GM18867 (cell line): ENCODE results near the gene TAAR8.
"Not testable (repeated sequence)": the region's sequence is repeated elsewhere in the genome, so short reads cannot be mapped to it uniquely, and the experiment has no call there.

Source experiments
- ATAC-seq: cut with Tn5 transposase; IDR thresholded peaks from one replicate; pipeline ENCODE4 v1.9.1; 2021; ENCODE audit warnings: mild to moderate bottlenecking, moderate library complexity; ENCODE audit not compliant: unreplicated experiment

TAAR8 gene, protein sequence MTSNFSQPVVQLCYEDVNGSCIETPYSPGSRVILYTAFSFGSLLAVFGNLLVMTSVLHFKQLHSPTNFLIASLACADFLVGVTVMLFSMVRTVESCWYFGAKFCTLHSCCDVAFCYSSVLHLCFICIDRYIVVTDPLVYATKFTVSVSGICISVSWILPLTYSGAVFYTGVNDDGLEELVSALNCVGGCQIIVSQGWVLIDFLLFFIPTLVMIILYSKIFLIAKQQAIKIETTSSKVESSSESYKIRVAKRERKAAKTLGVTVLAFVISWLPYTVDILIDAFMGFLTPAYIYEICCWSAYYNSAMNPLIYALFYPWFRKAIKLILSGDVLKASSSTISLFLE

DNA sequence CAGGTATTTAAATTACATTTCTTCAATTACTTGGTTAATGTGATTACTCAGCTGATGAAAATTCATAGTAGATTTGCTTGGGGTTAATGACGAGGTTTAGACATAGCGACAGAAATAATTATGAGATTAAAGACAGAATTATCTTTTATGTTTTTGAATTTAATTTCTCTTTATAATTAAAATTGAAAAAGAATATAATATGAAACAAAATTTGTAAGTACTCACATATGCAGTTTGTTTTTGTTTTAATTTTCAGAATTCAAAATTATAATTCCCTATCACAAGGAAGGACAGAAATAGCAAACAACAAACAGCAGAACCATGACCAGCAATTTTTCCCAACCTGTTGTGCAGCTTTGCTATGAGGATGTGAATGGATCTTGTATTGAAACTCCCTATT, at the start of gene TAAR8:
TSS of gene TAAR8 (plus strand) at position 301 of the 400 bp plus-strand sequence. CDS start at position 322, 21 bp downstream.
- ATAC-seq, result no peak

DNA sequence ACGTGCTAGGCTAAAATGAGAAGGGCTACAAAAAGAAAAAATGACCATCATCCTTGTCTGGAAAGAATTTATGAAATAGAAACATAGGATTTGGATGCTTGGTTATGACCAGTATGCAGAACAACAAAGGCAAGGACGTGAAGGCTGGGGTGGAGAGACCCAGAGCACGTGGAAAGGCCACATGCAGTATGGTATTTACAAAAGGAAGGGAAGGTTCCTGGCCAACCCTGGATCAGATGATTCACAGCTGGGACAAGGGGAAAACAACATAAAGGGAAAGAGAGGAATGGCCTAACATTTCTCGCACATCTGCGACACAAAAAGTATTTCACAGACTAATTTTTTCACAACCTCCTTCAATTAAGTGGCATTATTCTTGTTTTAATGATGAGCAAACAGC, 47.7 kb upstream of the TAAR8 start:
- no peak for ATAC-seq

DNA sequence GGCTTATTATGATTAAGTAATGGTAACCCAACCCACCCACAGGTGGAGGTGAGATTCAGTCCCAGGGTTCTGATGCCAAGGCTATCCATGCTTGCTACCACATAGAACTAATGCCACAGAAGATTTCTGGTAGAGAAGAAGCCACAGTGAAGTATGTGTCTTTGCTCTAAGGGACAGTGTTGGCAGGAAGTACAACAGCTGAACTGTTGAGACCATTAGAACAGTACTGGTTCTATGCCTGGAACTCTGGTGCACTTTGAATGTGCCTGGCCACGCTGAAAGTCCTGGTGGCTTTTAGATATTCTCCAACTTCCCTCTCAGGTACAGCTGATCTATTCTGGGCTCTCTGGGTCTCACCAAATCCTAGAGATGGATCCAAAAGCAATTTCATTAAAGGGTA, 47.3 kb upstream of the TAAR8 start:
- no peak for ATAC-seq

DNA sequence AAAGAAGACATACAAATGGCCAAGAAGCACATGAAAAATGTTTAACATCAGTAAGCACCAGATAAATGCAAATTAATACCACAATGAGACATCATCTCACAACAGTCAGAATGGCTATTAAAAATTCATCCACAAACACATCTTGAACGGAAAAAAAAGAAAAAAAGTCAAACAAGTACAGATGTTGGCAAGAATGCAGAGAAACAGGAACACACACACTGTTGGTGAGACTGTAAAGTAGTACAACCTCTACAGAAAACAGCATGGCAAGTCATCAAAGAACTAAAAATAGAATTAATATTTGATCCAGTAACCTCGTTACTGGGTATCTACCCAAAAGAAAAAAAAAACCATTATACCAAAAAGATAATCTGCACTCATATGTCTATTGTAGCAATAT, 46.0 kb upstream of the TAAR8 start:
- no peak for ATAC-seq

DNA sequence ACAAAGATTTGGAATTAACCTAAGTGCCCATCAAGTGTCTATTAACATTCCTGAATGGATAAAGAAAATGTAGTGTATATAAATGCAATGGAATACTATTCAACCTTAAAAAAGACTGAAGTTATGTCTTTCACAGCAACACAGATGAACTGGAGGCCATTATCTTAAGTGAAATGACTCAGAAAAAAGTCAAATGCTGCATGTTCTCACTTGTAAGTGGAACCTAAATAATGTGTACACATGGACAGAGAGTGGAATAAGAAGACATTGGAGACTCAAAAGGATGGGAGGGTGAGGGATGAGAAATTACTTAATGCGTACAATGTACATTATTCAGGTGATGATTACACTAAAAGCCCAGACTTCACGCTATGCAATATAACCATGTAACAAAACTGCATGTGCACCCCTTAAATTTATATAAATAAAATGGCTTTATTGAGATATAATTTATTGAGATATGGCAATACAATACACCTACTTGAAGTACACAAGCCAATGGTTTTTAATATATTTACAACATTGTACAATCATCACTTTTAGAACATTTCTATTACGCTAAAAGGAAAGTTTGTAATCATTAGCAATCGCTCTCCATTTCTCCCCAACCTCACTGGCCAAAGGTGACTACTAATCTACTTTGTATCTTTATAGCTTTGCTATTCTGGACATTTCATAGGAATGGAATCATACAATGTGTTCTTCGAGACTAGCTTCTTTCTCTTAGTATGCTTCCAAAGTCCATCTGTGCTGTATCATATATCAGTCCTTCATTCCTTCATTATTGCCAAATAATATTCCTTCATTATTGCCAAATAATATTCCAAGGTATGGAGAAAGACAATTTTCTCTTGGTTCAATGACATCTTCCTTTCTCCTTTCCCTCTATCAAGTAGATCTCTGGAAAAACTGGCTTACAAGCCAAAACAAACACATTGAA, 45.3 kb upstream of the TAAR8 start:
- ATAC-seq, result no peak

DNA sequence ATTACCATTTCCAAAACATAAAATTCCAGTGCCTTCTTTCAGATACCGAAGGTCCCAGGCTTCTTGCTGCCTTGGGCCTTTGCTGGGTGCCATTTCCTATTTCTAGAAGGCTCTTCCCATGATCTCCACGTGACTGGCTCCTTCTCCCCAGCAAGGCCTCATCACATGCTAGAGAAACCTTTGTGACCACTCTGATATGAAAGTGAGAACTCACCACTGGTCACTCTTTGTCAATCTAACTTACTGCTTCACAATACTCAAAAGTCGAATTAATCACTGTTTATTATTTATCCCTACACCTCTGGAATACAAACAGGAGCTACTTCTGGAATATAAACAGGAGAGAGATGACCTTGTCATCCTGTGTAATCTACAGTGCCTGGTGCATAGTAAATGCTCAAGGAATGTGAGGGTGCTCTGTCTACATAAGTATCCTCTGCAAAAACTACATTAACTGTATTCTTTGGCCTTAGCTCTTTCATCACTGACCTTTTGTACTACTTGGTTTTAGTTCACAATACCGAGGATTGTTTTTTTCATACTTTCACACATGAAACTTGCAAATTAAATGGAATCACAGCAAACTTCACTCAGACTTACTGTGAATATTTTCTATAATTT, 41.2 kb upstream of the TAAR8 start:
- ATAC-seq, result no peak

DNA sequence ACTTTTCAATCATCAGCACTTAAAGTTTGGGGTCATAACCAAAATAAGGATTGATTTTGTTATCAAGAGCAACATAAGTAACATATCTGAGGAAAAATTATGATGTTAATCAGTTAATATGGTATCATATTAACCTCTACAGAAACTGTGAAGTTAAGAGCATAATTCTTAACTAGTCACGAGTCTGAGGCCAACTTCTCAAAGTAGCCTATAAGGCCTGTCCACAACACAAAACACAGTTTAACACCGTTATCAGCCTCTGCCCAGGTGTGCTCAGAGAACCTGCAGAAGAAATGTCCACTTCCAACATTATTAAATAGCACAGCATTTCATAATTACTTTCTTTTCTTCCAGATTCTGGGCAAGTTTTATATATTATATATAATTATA, 40.6 kb upstream of the TAAR8 start:
- no peak for ATAC-seq

DNA sequence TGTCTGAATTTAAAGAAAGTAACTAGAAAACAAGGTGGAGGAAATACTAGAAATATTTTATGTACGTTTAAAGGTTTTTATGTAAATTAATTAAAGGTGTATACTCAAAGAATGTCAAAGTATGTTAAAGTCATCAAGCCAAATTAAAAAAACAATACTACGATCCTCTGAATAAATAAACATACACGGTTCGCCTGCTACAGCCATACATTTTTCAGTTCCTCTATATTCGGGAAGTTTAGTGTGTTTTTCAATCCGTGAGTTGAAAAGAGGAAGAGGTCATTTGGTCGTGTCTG, 40.2 kb upstream of the TAAR8 start:
- ATAC-seq, result no peak

DNA sequence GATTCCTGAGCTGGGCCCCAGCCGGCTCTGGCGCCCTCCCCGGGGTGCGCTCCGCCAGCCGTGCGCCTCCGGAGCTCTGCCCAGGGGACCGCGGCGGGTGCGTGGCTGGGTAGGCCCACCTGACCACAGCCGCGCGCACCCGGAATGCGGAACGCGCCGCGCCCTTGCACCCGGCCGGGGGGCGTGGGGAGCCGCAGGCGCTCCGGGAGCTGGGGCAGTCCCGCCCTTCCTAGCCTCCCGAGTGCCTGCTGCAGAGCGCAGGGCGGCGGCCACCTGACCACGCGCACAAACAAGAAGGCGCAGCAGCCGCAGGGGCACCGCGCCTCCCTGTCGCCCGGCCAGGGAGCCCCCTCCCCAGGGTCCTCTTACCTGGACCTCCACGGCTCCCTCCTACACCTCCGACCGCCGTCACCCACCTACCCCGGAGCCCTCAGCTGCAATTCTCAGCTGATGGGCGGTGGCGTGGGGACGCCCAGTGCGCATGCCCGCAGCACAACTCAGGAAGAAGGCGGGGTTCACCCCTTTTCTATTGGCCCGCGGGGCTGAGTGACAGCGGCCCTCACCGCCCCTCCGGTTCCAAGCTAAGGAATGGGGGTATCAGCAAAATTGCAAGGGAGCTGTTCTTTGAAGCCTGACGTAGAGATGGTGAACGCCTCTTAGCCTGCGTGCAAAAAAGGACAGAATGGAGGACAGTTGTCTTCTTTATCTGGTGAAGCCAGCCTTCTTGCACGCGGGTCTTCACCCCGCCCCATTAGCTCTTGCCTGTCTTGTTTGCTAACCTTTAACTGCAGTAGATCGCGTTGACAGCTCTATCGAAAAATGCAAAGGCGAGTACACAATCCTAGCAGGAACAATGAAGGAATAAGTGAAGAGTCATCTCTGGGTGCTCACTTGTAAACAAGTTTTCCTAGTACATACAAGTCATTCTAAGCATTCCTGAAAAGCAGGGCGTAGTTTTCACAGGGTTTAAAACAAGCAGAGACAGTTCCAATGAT, 39.5 kb upstream of the TAAR8 start, which contains the start of gene STX7:
TSS of gene STX7 (minus strand) at position 479 of the 995 bp plus-strand sequence. CDS start 9,586 bp downstream, outside the sequence.
- peak; percentile 92 for ATAC-seq

DNA sequence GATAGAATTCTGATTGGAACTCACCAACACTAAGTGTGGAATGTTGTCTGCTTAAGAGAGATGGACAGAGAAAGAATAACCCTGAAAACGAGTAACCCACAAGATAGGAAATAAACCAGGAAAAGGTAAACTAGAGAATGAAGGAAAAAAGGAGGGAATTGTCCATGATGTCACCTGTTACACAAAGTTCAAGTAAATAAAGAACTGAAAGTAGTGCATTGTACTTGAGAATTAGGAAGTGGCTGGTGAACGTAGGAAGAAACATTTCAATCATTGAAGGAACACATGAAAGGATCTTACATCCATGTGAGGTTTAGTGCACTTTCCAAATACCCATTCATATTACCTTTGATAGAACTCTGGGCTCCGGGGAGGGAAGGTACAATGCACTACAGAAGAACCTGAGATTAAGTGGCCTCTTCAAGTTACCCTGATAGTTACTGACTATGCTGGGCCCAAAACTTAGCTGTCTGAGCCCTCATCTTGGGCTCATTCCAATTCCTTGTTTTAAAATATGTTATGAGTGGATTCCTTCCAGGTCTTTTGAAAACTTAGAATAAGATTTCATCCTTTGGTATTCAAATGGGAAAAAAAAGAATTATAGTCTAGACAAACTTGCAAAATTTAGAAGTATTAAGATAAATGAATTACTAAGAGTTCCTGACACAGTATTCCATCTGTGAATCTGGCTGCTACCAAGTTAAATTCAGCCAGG, 38.5 kb upstream of the TAAR8 start:
- no peak for ATAC-seq

DNA sequence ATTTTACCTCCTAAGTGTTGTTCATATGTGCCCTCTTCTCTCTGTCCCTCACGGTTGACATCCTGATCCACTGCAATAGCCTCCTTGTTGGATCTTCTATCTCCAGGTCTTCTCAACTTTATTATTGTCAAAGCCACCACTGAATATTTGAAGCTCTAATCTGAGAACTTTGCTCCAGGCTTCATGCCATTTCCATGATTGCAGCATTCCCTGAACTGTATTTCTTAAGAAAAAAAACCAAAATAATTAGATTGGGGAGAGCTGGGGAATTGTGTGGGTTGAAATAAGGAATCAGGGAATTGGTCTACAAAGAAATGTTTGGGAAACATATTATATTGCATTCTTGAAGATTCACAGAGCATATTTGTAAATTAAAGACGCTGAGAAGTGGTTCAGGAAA, 37.1 kb upstream of the TAAR8 start:
- no peak for ATAC-seq

DNA sequence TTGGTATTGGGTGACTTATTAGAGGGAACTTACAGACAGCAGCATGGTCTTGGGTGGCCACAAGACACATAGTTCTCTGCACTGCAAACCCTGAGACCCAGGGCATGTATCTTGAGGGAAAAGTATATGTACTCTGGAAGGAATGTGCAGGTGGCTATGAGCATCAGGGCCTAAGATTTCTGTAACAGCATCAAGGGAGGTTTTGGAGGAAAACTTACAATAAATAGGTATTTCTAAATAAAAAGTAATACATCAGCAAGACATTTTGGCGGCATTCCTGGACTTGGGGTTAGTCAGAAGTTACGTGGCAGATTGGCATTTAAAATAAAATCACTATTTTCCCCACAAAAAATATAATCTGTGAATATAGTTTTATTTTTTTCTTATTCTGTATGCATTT, 31.5 kb upstream of the TAAR8 start:
- no peak for ATAC-seq

DNA sequence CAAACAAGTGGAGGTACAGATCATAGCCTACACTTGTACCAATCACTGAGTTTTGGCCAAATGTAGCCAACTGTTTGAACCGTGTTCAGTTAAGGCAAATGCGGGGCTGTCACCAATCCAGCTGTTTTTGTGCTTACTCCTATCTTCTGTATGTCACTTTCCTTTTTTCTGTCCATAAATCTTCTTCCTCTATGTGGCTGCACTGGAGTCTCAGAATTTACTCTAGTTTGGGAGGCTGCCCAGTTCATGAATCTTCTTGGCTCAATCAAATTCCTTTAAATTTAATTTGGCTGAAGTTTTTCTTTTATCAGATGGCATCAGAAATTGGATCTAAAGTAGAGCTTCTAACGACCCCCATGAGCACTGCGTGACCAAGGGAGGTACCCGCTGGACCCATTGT, 27.8 kb upstream of the TAAR8 start:
- no peak for ATAC-seq

DNA sequence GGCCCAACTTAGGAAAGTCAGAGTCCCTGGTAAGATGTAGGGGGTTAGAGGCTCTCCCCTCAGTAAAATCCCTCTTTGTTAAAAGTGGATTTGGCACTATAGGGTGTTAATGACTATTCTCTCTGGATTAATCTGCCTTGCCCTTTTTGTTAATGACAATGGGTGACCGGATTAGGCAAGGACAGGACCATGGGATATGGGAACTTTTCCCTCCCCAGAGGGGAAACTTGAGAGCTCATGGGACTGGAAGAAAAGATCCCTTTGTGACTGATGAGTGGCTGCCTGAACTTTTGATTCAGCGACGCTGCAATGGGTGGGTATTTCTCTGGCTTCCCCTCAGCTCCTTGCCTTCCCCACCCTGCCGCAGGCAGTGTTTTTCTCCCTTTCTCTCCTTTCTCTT, 26.6 kb upstream of the TAAR8 start:
- ATAC-seq, result no peak

DNA sequence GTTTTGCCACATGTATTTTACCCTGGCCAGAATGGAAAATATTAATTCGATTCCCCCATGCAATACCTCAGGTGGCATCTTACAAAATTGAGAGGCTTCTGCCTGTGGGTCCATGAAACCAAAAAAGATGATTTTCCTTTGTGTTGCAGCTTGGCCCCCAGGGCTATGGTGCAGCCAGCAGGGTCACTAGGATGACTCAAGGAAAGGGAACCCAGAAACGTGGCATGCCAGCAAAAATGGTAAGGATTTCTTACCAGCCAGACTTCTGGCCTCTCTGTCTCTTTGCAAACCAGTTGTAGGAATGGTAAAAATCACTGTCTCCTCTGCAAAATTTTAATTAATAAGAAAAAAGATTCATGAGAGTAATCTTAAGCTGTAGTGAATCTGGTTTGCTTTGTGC, 26.0 kb upstream of the TAAR8 start:
- ATAC-seq, result no peak

DNA sequence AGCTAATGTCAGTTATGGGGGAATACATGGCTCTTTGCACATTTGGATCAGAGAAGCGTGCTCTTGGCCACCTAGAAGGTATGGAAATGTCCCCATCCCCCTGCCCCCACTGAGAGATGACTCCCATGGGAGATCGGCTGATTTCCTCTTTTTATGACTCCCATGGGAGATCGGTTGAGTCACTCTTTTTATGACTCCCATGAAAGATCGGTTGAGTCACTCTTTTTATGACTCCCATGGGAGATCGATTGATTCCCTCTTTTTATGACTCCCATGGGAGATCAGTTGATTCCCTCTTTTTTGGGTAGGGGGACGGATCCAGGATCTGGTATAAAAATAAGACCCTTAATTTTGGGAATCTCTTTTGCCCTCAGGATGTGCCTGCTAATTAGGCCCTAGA, 24.7 kb upstream of the TAAR8 start:
- ATAC-seq, result no peak

DNA sequence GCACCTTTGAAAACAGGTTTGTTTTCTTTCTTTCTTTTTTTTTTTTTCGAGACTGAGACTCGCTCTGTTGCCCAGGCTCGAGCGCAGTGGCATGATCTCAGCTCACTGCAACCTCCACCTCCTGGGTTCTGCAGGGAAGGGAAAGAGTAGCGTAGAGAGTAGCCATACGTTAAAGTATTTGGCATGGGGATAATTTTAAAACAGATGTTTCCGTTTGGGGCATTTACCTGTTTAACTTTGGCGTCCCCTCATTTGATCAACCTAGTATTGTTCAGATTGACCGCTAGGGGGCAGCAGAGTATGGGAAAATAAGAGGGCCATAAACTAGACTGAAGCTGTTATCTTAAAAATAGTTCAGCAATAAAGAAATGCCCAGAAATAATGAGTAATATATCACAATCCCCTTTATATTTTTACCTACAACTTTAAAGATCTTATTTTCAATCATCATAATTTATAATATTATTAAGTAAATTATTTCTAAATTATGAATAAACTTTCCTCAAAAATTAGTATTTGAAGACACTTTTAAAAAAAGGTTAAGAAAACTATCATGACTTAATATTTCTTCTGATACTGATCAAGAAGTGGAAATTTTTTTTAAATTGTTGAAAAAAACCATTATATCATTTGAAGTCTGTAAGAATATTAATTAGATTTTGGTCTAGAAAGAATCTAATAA, 22.0 kb upstream of the TAAR8 start:
- ATAC-seq, result peak; percentile 94

DNA sequence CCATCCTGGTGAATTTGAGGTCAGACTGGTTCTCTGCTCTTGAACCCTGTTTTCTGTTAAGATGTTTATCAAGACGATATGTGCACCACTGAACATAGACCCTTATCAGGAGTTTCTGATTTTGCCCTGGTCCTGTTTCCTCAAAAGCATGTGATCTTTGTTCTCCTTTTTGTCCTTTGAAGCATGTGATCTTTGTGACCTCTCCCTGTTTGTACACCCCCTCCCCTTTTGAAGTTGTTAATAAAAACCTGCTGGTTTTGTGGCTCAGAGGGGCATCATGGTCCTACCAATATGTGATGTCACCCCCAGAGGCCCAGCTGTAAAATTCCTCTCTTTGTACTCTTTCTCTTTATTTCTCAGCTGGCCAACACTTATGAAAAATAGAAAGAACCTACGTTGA, 17.9 kb upstream of the TAAR8 start:
- ATAC-seq, result not testable (repeated sequence)

DNA sequence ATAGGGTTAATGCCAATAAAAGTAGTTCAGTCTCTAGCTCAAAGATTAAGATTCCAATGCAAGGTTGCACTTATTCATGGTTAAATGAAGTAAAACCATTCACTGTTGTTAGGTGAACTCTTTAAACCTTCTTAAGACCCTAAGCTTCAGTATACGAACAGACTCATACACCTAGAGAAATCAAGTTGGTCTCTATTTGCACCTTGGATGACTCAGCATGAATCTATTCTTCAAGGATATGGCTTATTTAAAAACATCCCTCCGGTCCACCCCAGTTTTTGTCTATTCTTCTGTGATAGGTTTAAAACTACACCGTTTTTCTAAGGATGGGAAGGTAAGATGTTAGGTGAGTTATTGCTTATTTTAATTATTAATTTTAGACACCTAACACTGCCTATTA, 15.3 kb upstream of the TAAR8 start:
- no peak for ATAC-seq
